IPS DF 6.9 (cell line): ENCODE results near the gene NRXN2.

ENCODE experiments used
- DNase-seq: peaks from one replicate; pipeline ENCODE4 v3.0.0-alpha.2; 2013; ENCODE audit warnings: low read depth, low spot score
- H3K27ac ChIP-seq: one replicate; pipeline ENCODE4 v1.5.1; 2013; ENCODE audit warnings: low read length, control low read depth
- H3K27me3 ChIP-seq: 2 replicates; pipeline ENCODE4 v1.6.1; 2013; ENCODE audit warnings: mild to moderate bottlenecking, low read length; ENCODE audit not compliant: control insufficient read depth, insufficient read depth
- H3K36me3 ChIP-seq: 2 replicates; pipeline ENCODE4 v1.6.1; 2013; ENCODE audit warnings: low read length; ENCODE audit not compliant: control insufficient read depth, insufficient read depth
- H3K4me1 ChIP-seq: 2 replicates; pipeline ENCODE4 v1.6.1; 2013; ENCODE audit warnings: low read length; ENCODE audit not compliant: control insufficient read depth, insufficient read depth
- H3K4me3 ChIP-seq: 2 replicates; pipeline ENCODE4 v1.5.1; 2013; ENCODE audit warnings: mild to moderate bottlenecking, low read length
- H3K9me3 ChIP-seq: 2 replicates; pipeline ENCODE4 v1.6.1; 2013; ENCODE audit warnings: low read length, inconsistent platforms; ENCODE audit not compliant: control insufficient read depth, insufficient read depth
- whole genome bisulfite sequencing: extraction: QIAGEN DNeasy Blood & Tissue Kit; methylation state at CpG from one replicate; pipeline ENCODE4 v1.1.7; 2013; ENCODE audit warnings: mixed read lengths, missing lambda C conversion rate; ENCODE audit not compliant: insufficient read length, insufficient coverage; 5-methylcytosine and 5-hydroxymethylcytosine counted together

Gene NRXN2

GRCh38 chr11:64628596-64628995, 94.4 kb downstream of the NRXN2 start:
- WGBS, result no CpG with 5 or more reads among the region's 2 CpGs
- Histone ChIP-seq H3K4me1 (peaks cover 4% of the 10 kb centered on the region), H3K4me3 (no peak overlapping the region), H3K27me3 (no peaks in the 10 kb centered on the region), H3K9me3 (no peaks in the 10 kb centered on the region), H3K36me3 (no peaks in the 10 kb centered on the region), H3K27ac (no peak overlapping the region)
- no peak for DNase-seq

GRCh38 chr11:64627371-64627770, 95.6 kb downstream of the NRXN2 start:
- Histone ChIP-seq H3K4me1 (peaks cover 4% of the 10 kb centered on the region), H3K27me3 (no peaks in the 10 kb centered on the region), H3K9me3 (no peaks in the 10 kb centered on the region), H3K36me3 (no peaks in the 10 kb centered on the region), H3K4me3 (no peak overlapping the region), H3K27ac (no peak overlapping the region)
- DNase-seq, result no peak
- no CpG with 5 or more reads among the region's 4 CpGs for WGBS

GRCh38 chr11:64626637-64627036, 96.4 kb downstream of the NRXN2 start:
- H3K27me3 ChIP-seq, result no peaks in the 10 kb centered on the region
- WGBS, result no CpG with 5 or more reads among the region's 9 CpGs
- H3K36me3 ChIP-seq, result no peaks in the 10 kb centered on the region
- H3K27ac ChIP-seq, result no peak overlapping the region
- H3K9me3 ChIP-seq, result no peaks in the 10 kb centered on the region
- DNase-seq, result no peak
- H3K4me3 ChIP-seq, result no peak overlapping the region
- peaks cover 4% of the 10 kb centered on the region for H3K4me1 ChIP-seq

- H3K4me1 ChIP-seq, result peaks cover 1% of the 10 kb centered on the region; the same call in 1 of the 2 replicates
- no peak overlapping the region for H3K27ac ChIP-seq
- H3K36me3 ChIP-seq, result no peaks in the 10 kb centered on the region
- no peak overlapping the region for H3K4me3 ChIP-seq
- no CpG with 5 or more reads among the region's 4 CpGs for WGBS
- H3K27me3 ChIP-seq, result no peaks in the 10 kb centered on the region
- H3K9me3 ChIP-seq, result no peaks in the 10 kb centered on the region
- no peak for DNase-seq
Measured at GRCh38 chr11:64624883-64625481, 98.0 kb downstream of the NRXN2 start.

GRCh38 chr11:64622681-64623080, 100.3 kb downstream of the NRXN2 start:
- peaks cover 3% of the 10 kb centered on the region; the same call in 1 of the 2 replicates for H3K4me1 ChIP-seq
- no peaks in the 10 kb centered on the region for H3K27me3 ChIP-seq
- no peaks in the 10 kb centered on the region for H3K9me3 ChIP-seq
- no peak overlapping the region for H3K27ac ChIP-seq
- H3K4me3 ChIP-seq, result no peak overlapping the region
- WGBS, result no CpG with 5 or more reads among the region's 19 CpGs
- no peak for DNase-seq
- H3K36me3 ChIP-seq, result no peaks in the 10 kb centered on the region

GRCh38 chr11:64621283-64622019, 101.5 kb downstream of the NRXN2 start:
- no peak overlapping the region for H3K27ac ChIP-seq
- no peaks in the 10 kb centered on the region for H3K9me3 ChIP-seq
- H3K4me3 ChIP-seq, result no peak overlapping the region
- WGBS, result no CpG with 5 or more reads among the region's 5 CpGs
- no peaks in the 10 kb centered on the region for H3K27me3 ChIP-seq
- no peak for DNase-seq
- H3K4me1 ChIP-seq, result peaks cover 3% of the 10 kb centered on the region; the same call in 1 of the 2 replicates
- no peaks in the 10 kb centered on the region for H3K36me3 ChIP-seq

GRCh38 chr11:64620381-64620971, 102.5 kb downstream of the NRXN2 start:
- Histone ChIP-seq H3K9me3 (no peaks in the 10 kb centered on the region), H3K4me3 (no peak overlapping the region), H3K27me3 (no peaks in the 10 kb centered on the region), H3K36me3 (no peaks in the 10 kb centered on the region), H3K4me1 (peaks cover 3% of the 10 kb centered on the region; the same call in 1 of the 2 replicates), H3K27ac (no peak overlapping the region)
- WGBS, result no CpG with 5 or more reads among the region's 13 CpGs
- DNase-seq, result no peak

- H3K27me3 ChIP-seq, result no peaks in the 10 kb centered on the region
- no CpG with 5 or more reads among the region's 5 CpGs for WGBS
- no peak overlapping the region for H3K4me3 ChIP-seq
- peaks cover 3% of the 10 kb centered on the region; the same call in 1 of the 2 replicates for H3K4me1 ChIP-seq
- H3K9me3 ChIP-seq, result no peaks in the 10 kb centered on the region
- no peak for DNase-seq
- no peaks in the 10 kb centered on the region for H3K36me3 ChIP-seq
- H3K27ac ChIP-seq, result no peak overlapping the region
Measured at GRCh38 chr11:64619811-64620380, 103.1 kb downstream of the NRXN2 start.

- Histone ChIP-seq H3K27me3 (no peaks in the 10 kb centered on the region), H3K4me3 (no peak overlapping the region), H3K9me3 (no peaks in the 10 kb centered on the region), H3K4me1 (peaks cover 3% of the 10 kb centered on the region; the same call in 1 of the 2 replicates), H3K36me3 (no peaks in the 10 kb centered on the region), H3K27ac (no peak overlapping the region)
- WGBS, result no CpG with 5 or more reads among the region's 4 CpGs
- DNase-seq, result no peak
Measured at GRCh38 chr11:64619196-64619595, 103.8 kb downstream of the NRXN2 start.

- no peaks in the 10 kb centered on the region for H3K9me3 ChIP-seq
- H3K36me3 ChIP-seq, result no peaks in the 10 kb centered on the region
- WGBS, result no CpG with 5 or more reads among the region's 3 CpGs
- peaks cover 3% of the 10 kb centered on the region; the same call in 1 of the 2 replicates for H3K4me1 ChIP-seq
- H3K4me3 ChIP-seq, result no peak overlapping the region
- H3K27ac ChIP-seq, result no peak overlapping the region
- no peaks in the 10 kb centered on the region for H3K27me3 ChIP-seq
- no peak for DNase-seq
Measured at GRCh38 chr11:64616817-64617216, 106.2 kb downstream of the NRXN2 start.
